Cardiac fibroblast (primary cell): ENCODE data around the gene MAPK10.

Source experiments
- DNase-seq, 2 donors: peaks; one replicate each; pipeline versions ENCODE4 v3.0.0 to v3.0.0-alpha.2; 2010; ENCODE audit warnings: low read depth in 2 of 2
- H3K4me3 ChIP-seq, 2 donors: replicated peaks in 1 of 2; 1 replicate in 1 of 2; 2 replicates in 1 of 2; pipeline ENCODE4 v1.5.1; 2011; ENCODE audit warnings: low read depth in 2 of 2, low read length in 2 of 2, mild to moderate bottlenecking in 2 of 2, moderate library complexity in 1 of 2
- CTCF ChIP-seq: IDR thresholded peaks from one replicate; pipeline ENCODE4 v1.5.1; 2011; ENCODE audit warnings: low read depth, mild to moderate bottlenecking, low read length, inconsistent platforms

MAPK10 gene

GRCh38 chr4:86250006-86250405, 109.8 kb downstream of the MAPK10 start:
- no peak for DNase-seq
- no peak overlapping the region for H3K4me3 ChIP-seq
- TF ChIP-seq CTCF, result no peak

DNA sequence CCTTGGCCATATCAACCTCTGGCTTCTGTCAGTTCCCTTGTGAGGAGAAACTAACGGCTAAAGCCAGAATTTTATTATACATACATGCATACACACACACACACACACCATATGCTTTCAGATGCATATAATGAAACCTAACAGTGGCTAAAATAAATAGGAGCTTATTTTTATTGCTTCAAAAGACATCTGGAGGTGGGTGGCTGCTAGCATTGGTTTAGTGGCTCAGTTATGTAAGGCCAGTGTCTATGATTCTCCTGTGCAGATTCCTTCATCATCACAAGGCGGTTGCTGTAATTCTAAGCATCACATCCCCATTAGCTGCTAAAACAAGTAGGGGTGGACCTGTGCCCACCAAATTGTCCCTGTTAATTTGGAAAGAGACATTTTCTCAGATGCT, 110.8 kb downstream of the MAPK10 start:
- DNase-seq, result no peak
- TF ChIP-seq CTCF, result no peak
- H3K4me3 ChIP-seq, result no peak overlapping the region

- H3K4me3 ChIP-seq, result no peak overlapping the region
- DNase-seq, result no peak
- no peak for TF ChIP-seq CTCF
These were observed 111.9 kb downstream of the MAPK10 start for GRCh38 chr4:86247906-86248305.

DNA sequence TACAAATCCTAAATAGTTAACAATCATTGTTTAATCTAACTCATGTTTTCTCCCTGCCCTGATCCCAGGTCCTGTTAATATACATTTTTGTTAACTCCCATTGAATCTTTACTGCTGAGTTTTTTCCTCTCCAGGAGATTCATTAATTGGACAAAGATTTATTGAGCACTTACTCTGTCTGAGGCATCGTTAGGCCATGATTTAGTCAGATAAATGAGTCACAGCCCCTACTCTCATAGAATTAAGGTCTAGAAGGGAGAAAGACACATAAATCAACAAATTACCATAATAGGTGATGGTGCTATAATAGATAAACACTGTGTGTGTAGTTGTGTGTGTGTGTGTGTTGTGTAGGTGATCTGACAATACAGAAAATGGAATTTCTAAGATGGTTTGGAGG, 112.5 kb downstream of the MAPK10 start:
- no peak for TF ChIP-seq CTCF
- no peak overlapping the region for H3K4me3 ChIP-seq
- DNase-seq, result no peak

DNA sequence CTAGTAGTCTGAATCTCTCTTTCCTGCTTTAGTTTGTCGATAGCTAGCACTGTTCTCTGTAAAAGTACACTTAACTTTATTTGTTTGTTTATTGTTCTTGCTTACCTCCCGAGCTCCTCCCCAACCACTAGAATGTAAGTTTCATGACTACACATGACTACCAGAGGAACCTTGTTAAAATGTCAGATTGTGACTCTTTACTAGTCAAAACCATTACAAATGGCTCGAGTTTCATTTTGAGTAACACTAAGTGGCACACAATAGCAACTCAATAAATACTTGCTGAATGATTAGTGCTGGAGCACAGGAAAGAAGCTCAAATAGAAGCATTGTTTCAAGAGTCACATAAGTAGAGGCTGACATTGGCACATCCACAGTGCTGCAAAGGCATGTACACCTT, 116.1 kb downstream of the MAPK10 start:
- TF ChIP-seq CTCF, result no peak
- DNase-seq, result no peak
- no peak overlapping the region for H3K4me3 ChIP-seq

GRCh38 chr4:86242677-86243076, 117.2 kb downstream of the MAPK10 start:
- H3K4me3 ChIP-seq, result no peak overlapping the region
- DNase-seq, result no peak
- TF ChIP-seq CTCF, result no peak

DNA sequence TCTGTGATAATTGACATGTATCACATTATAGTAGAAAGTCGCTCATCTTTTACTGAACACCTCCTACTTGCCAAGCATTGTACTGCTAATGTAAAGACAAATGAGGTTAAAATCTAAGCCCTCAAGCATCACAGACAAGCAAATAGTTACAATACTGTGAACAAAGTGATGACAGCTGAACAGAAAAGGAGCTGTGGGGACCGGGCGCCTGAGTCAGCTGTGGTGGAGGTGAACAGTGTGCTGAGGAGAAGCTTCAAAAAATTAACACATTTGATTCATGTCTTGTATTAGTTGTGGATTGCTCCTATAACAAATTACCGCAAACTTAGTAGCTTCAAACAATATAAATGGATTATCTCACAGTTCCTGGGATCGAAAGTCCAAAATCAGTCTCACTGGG, 124.3 kb downstream of the MAPK10 start:
- TF ChIP-seq CTCF, result no peak
- H3K4me3 ChIP-seq, result no peak overlapping the region
- DNase-seq, result no peak
